NCI-H446 (cell line): ENCODE results near the gene PLD2.
"Not testable (repeated sequence)": the region's sequence is repeated elsewhere in the genome, so short reads cannot be mapped to it uniquely, and the experiment has no call there.

Experiments used
- DNase-seq, 2 experiments: peaks; one replicate each; lab custom pipeline; 2025; lab: John Stamatoyannopoulos, UW

Gene PLD2

DNA sequence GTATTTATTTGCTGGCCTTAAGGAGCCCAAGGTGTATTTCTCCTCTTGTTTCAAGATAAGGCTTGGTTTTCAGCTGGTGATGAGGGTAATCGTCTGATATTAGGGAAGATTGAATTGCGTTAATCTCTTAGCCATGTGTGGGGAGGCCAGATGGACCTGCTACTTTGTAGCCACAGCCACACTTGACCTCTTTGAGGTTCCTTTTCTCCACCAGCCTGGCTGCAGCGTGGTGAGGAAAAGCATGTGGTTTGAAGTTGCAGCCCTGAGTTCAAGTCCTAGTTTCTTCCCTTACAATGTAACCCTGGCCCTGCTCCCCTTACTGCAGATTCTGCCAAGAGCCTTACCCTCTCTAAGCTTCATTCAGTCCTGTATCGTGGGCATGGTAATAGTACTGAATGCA lies 29.3 kb downstream of the PLD2 start:
- no peak for DNase-seq

DNA sequence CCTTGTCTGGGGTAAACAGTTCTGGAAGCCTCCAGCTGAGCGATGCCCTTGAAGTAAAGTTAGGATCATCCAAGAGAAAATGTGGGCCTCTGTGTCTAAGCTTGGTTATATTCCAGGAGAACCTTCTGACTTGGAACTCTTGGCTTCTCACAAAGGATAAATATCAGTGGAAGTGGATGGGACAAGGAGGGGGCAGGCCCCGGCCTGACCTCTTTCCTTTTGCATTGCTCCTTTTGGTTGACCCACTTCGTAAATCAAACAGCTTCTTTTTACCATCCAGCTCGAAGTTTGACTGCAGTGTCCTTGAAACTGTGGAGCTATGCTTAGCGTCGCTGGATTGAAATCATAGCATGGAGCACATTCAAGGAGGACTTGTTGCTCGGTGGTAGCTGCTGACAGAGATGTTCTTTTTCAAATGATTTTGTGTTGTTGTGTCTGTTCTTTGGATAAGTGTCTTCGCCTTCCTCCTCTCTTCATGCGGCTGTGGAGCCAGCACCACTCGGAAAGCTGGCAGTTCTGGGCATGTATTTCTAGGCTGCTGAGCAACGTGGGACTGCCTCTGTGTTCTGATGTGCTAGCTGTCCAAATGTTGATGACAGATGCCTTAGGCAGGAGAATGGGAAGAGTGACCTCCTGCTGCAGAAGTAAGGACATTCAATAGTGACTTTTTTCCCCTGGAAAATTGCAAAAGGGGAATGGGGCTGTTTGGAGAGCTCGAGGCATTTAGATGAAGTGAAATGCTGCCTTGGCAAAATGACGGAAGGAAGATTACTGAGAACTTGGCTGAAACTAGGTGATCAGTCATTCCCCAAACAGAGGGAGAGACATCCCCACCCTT lies 30.7 kb downstream of the PLD2 start:
- DNase-seq = no peak

- DNase-seq = no peak
These were observed 31.4 kb downstream of the PLD2 start for GRCh38 chr17:4838309-4838785.

GRCh38 chr17:4839221-4839620 lies 32.3 kb downstream of the PLD2 start:
- no peak for DNase-seq

GRCh38 chr17:4839965-4840892 lies 33.3 kb downstream of the PLD2 start:
- no peak for DNase-seq

DNA sequence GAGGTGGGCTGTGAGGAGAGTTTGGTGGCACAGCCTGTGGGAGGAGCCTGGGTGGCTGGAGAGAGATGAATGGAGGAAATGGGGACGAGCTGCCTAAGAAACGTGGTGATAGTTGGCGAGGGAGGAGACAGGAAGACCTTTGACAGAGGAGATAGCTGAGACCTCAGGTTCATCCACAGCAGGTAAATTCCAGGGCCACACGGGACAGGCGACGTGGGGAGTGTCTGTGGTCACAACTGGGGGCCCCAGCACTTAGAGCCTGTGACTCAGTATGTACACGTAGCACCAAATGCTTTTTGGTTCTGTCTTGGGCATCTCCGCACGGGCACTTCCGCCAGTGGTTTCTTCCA lies 33.9 kb downstream of the PLD2 start:
- no peak for DNase-seq

- DNase-seq = no peak
These were observed 35.4 kb downstream of the PLD2 start for GRCh38 chr17:4842376-4842775.

GRCh38 chr17:4843321-4844000 lies 36.5 kb downstream of the PLD2 start:
- DNase-seq = no peak

GRCh38 chr17:4845118-4845517 lies 38.2 kb downstream of the PLD2 start:
- DNase-seq = no peak

GRCh38 chr17:4846635-4847390 lies 39.9 kb downstream of the PLD2 start:
- no peak for DNase-seq

GRCh38 chr17:4849011-4849536 lies 42.1 kb downstream of the PLD2 start:
- DNase-seq = no peak

- no peak for DNase-seq
These were observed 43.3 kb downstream of the PLD2 start for GRCh38 chr17:4850246-4850645.

DNA sequence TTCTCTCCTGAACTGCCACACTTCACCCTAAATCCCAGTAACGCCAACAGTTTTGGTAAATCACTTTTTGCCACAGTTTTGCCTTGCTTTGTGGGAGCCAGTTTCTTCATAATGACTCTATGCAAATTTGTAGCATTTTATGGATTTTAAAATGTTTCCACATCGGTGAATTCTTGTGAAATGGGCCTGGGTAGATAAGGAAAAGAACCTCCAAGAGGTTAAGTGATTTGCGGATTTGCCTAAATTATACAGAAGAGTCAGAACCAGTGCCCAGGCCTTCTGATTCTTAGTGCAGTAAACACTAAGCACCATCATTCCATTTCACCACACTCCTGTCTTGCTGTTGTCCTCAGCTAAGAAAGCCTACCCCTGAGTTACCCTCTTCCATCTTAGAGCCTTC lies 44.1 kb downstream of the PLD2 start:
- DNase-seq = no peak

- peak in 1 of 2 experiments; percentile 44 for DNase-seq
These were observed 45.7 kb downstream of the PLD2 start for GRCh38 chr17:4852567-4853207.

- DNase-seq = no peak
These were observed 46.3 kb downstream of the PLD2 start for GRCh38 chr17:4853208-4853671.

DNA sequence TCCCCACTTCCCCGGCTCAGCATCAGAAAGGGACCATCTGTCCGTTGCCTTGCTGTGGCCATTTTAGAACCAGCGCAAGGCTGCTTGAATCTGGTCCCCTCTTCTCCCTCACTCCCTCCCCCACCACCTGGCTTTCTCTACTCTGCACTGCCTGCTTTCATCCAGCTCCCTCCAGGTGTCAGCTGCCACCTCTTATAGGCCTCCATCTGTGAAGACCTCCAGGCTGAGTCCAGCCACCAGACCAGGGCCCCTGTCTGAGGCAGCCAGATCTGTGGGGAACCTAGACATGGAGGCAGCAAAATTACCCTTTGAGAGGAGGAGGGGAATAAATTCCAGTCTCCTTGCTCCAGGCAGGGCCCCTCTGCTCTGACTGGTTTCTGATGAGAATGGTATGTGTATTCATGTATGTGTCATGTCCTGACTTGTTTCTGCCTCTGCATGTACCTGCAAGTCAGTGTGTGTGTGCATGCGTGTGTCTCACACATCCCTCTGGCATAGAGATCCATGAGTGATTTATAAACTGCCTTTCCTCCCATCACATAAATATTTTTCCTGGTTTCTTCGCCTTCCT lies 47.2 kb downstream of the PLD2 start:
- no peak for DNase-seq

DNA sequence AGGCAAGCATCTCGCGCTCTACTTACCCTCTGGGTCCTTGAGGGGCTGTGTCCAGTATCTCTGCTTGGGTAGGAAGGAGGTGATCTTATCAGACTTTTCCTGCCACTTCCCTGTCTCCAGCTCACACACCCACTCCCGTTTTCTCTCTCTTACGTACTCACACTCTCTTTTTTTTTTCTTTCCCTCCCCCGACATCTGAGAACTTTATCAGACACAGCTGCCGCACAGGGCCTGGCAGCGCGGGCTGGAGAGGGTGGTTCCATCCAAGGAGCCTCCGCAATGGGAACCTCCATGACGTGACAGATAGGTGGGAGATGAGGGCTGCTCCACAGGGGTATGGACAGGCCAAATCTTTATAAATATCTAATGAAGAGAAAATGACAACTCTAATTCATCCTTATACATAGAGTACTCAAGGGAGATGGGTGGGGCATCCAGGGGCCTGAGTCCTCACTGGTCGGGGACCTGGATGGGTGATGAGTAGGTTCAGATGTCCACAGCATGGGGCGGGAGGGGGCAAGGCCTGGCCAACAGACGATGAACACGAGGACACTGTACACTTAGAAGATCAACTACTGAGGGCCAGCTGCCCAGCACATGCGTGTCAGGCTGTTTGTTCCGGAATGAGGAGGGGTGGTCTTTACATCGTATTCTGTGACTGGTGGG lies 49.5 kb downstream of the PLD2 start:
- DNase-seq = no peak

DNA sequence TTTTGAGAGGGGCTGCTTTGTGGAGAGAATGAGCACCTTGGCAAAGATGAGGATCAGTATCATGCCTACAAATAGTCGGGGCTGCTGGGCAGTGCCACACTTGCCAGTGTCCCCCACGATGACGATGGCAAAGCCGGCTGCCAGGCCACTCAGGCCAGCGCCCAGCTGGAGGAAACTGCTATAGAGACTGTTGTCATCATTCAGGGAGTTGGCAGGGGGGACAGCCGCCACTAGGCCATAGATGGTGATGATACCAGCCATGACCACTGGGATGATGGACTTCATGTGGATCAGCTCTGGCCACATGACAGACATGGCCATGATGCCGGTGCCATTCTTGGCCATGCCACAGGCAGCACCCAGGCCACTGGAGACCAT lies 50.0 kb downstream of the PLD2 start:
- no peak for DNase-seq

GRCh38 chr17:4857347-4857746 lies 50.4 kb downstream of the PLD2 start:
- not testable (repeated sequence) for DNase-seq
